Vagina (tissue), 2 donors: ENCODE data around the gene PPP1R2B. TPM values are rescaled to one million over a fixed set of nuclear protein-coding genes. Genes with fewer than 3 reads are reported as not detected.

Experiments used
- DNase-seq, 2 donors: peaks; one replicate each; pipeline ENCODE4 v3.0.0-alpha.2; 2017; ENCODE audit errors: extremely low spot score in 2 of 2
- H3K27ac ChIP-seq: fragments of 200-600 bp; sonication (generic); one replicate; pipeline ENCODE4 v1.5.1; 2019
- H3K27me3 ChIP-seq: fragments of 200-600 bp; sonication (generic); one replicate; pipeline ENCODE4 v1.5.1; 2019
- H3K36me3 ChIP-seq, 2 donors: fragments of 200-600 bp; sonication (generic); one replicate each; pipeline ENCODE4 v1.5.1; 2017 to 2019
- H3K4me1 ChIP-seq: fragments of 200-600 bp; sonication (generic); one replicate; pipeline ENCODE4 v1.5.1; 2019
- H3K4me3 ChIP-seq, 2 donors: fragments of 200-600 bp; sonication (generic); 1 replicate in 1 of 2; 2 replicates in 1 of 2; pipeline ENCODE4 v1.5.1; 2016 to 2019
- H3K9me3 ChIP-seq: fragments of 200-600 bp; sonication (generic); one replicate; pipeline ENCODE4 v1.5.1; 2019
- POLR2A ChIP-seq, 2 donors: fragments of 450-650 bp; IDR thresholded peaks; one replicate each; pipeline ENCODE4 v1.6.1; 2017; ENCODE audit warnings: antibody characterized with exemption in 2 of 2, mild to moderate bottlenecking in 2 of 2, moderate library complexity in 2 of 2
- POLR2AphosphoS5 ChIP-seq, 2 donors: sonication (generic); formaldehyde crosslinking; IDR thresholded peaks; one replicate each; pipeline ENCODE4 v1.9.0; 2017; ENCODE audit warnings: antibody characterized with exemption in 2 of 2, mild to moderate bottlenecking in 2 of 2, low read depth in 1 of 2; ENCODE audit not compliant: insufficient read depth in 1 of 2
- intact Hi-C: fragments of 100-400 bp; cut with DNase I; formaldehyde crosslinking; loops from one replicate; pipeline ENCODE4 v1.15.1; 2023
- total RNA-seq: library from RNA; depleted of rRNA; stranded (reverse); fragments of >200 nt; gene quantifications from one replicate; pipeline ENCODE4 v1.2.3, GENCODE V29; 2016
- TF ChIP-seq, protein P1 (sequence below), 3 experiments: fragments of 450-650 bp in 2 of 3; fragments of 200-600 bp in 1 of 3; sonication (generic) in 1 of 3; IDR thresholded peaks; one replicate each; pipeline ENCODE4 v1.5.1; 2017 to 2019; ENCODE audit warnings: antibody characterized with exemption in 3 of 3, mild to moderate bottlenecking in 2 of 3, moderate library complexity in 2 of 3

Gene PPP1R2B
- not detected for total RNA-seq

DNA sequence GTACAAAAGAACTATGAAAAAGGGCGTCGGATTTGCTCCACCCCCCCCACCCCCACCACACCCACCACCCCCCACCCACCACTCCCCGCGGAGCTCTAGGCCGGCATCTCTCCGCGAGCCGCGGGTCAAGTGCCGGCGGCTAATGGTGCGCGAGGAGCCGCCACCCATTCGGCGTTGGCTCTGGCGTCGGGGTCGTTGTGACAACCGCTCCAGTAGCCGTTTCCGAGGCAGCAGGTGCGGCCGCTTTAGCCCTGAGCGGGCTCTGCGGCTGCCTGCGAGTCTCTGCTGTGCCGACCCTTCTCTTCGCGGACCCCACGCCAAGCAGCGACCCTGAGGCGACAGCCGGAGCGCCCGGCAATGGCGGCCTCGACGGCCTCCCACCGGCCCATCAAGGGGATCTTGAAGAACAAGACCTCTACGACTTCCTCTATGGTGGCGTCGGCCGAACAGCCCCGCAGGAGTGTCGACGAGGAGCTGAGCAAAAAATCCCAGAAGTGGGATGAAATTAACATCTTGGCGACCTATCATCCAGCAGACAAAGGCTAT lies at the start of gene PPP1R2B:
Gene PPP1R2B (plus strand): TSS at position 90 of the 546 bp plus-strand sequence. CDS start 268 bp downstream, at position 358.
- Histone ChIP-seq H3K4me3 (no peak within 1 kb of the TSS), H3K36me3 (no peaks in the 10 kb centered on the region), H3K4me1 (no peaks in the 10 kb centered on the region), H3K27ac (no peak within 1 kb of the TSS), H3K27me3 (no peaks in the 10 kb centered on the region), H3K9me3 (no peaks in the 10 kb centered on the region)
- intact Hi-C loops = no loop called here
- DNase-seq = no peak
- TF ChIP-seq, protein P1, sequence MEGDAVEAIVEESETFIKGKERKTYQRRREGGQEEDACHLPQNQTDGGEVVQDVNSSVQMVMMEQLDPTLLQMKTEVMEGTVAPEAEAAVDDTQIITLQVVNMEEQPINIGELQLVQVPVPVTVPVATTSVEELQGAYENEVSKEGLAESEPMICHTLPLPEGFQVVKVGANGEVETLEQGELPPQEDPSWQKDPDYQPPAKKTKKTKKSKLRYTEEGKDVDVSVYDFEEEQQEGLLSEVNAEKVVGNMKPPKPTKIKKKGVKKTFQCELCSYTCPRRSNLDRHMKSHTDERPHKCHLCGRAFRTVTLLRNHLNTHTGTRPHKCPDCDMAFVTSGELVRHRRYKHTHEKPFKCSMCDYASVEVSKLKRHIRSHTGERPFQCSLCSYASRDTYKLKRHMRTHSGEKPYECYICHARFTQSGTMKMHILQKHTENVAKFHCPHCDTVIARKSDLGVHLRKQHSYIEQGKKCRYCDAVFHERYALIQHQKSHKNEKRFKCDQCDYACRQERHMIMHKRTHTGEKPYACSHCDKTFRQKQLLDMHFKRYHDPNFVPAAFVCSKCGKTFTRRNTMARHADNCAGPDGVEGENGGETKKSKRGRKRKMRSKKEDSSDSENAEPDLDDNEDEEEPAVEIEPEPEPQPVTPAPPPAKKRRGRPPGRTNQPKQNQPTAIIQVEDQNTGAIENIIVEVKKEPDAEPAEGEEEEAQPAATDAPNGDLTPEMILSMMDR (IDR thresholded peaks at IDR 0.05) = no peak
- TF ChIP-seq POLR2A (IDR thresholded peaks at IDR 0.05) = no peak
- no peak for TF ChIP-seq POLR2AphosphoS5 (IDR thresholded peaks at IDR 0.05; ENCODE audit: insufficient read depth in 1 of 2, low read depth in 1 of 2)

- intact Hi-C loops = no loop called here
- Histone ChIP-seq H3K36me3 (no peaks in the 10 kb centered on the region), H3K9me3 (no peaks in the 10 kb centered on the region), H3K4me1 (no peaks in the 10 kb centered on the region), H3K27ac (no peak overlapping the region), H3K4me3 (no peak overlapping the region), H3K27me3 (no peaks in the 10 kb centered on the region)
- TF ChIP-seq POLR2A (IDR thresholded peaks at IDR 0.05) (no peak), POLR2AphosphoS5 (IDR thresholded peaks at IDR 0.05; ENCODE audit: insufficient read depth in 1 of 2, low read depth in 1 of 2) (no peak)
- TF ChIP-seq, protein P1 (IDR thresholded peaks at IDR 0.05) = no peak
- DNase-seq = no peak
Observed at GRCh38 chr5:156800929-156801328, 49.2 kb upstream of the PPP1R2B start.

- no peak overlapping the region for H3K27ac ChIP-seq
- H3K27me3 ChIP-seq = no peaks in the 10 kb centered on the region
- intact Hi-C loops = no loop called here
- H3K36me3 ChIP-seq = no peaks in the 10 kb centered on the region
- no peaks in the 10 kb centered on the region for H3K9me3 ChIP-seq
- TF ChIP-seq POLR2AphosphoS5 (IDR thresholded peaks at IDR 0.05; ENCODE audit: insufficient read depth in 1 of 2, low read depth in 1 of 2) (no peak), POLR2A (IDR thresholded peaks at IDR 0.05) (no peak)
- TF ChIP-seq, protein P1 (IDR thresholded peaks at IDR 0.05) = no peak
- H3K4me3 ChIP-seq = no peak overlapping the region
- no peaks in the 10 kb centered on the region for H3K4me1 ChIP-seq
- DNase-seq = no peak
Observed at GRCh38 chr5:156802501-156802900, 47.6 kb upstream of the PPP1R2B start.

DNA sequence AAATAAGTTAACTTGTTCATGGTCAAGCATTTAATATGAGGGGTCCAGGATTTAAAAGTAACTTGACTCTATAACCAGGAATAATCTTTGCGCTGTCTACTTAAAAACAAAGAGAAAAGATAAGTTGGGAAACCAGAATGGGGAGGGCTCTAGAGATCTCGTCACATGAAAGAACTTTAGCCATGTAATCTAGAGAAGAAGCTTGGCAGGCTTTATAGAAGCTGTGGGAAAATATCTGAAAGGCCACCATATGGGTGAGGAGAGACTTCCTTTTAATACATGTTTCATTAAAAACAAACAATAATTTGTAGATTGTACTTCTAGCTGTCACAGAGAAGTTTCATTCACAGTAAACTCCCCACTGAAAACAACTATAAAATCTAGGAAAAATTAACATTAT lies 46.7 kb upstream of the PPP1R2B start:
- H3K4me3 ChIP-seq = no peak overlapping the region
- no peak overlapping the region for H3K27ac ChIP-seq
- TF ChIP-seq POLR2AphosphoS5 (IDR thresholded peaks at IDR 0.05; ENCODE audit: insufficient read depth in 1 of 2, low read depth in 1 of 2) (no peak), POLR2A (IDR thresholded peaks at IDR 0.05) (no peak)
- TF ChIP-seq, protein P1 (IDR thresholded peaks at IDR 0.05) = no peak
- H3K36me3 ChIP-seq = no peaks in the 10 kb centered on the region
- no peaks in the 10 kb centered on the region for H3K27me3 ChIP-seq
- no peaks in the 10 kb centered on the region for H3K9me3 ChIP-seq
- no peak for DNase-seq
- no peaks in the 10 kb centered on the region for H3K4me1 ChIP-seq
- intact Hi-C loops = no loop called here

- Histone ChIP-seq H3K27ac (no peak overlapping the region), H3K4me3 (no peak overlapping the region), H3K4me1 (no peaks in the 10 kb centered on the region), H3K36me3 (no peaks in the 10 kb centered on the region), H3K27me3 (no peaks in the 10 kb centered on the region), H3K9me3 (no peaks in the 10 kb centered on the region)
- TF ChIP-seq POLR2AphosphoS5 (IDR thresholded peaks at IDR 0.05; ENCODE audit: insufficient read depth in 1 of 2, low read depth in 1 of 2) = no peak
- TF ChIP-seq, protein P1 (IDR thresholded peaks at IDR 0.05) = no peak
- TF ChIP-seq POLR2A (IDR thresholded peaks at IDR 0.05) = no peak
- DNase-seq = no peak
- intact Hi-C loops = no loop called here
Observed at GRCh38 chr5:156812959-156813358, 37.1 kb upstream of the PPP1R2B start.
